Neural progenitor cell (in vitro differentiated cells): ENCODE measurements around the gene PDCD1. TPM values are rescaled to one million over a fixed set of nuclear protein-coding genes. Genes with fewer than 3 reads are reported as not detected.

Source experiments
- DNase-seq: peaks from one replicate; pipeline ENCODE4 v3.0.0-alpha.2; 2016; ENCODE audit warnings: low spot score
- H2AFZ ChIP-seq: fragments of 200-600 bp; sonication (generic); replicated peaks from 2 replicates; pipeline ENCODE4 v1.6.1; 2016; ENCODE audit warnings: antibody characterized with exemption
- H3F3A ChIP-seq: fragments of 200-600 bp; sonication (generic); 2 replicates; pipeline ENCODE4 v1.6.1; 2016; ENCODE audit warnings: antibody characterized with exemption, low read depth
- H3K27ac ChIP-seq: fragments of 200-600 bp; sonication (generic); 2 replicates; pipeline ENCODE4 v1.5.1; 2016; ENCODE audit warnings: mild to moderate bottlenecking
- H3K27me3 ChIP-seq: fragments of 200-600 bp; sonication (generic); 2 replicates; pipeline ENCODE4 v1.6.1; 2016; ENCODE audit warnings: mild to moderate bottlenecking, moderate library complexity
- H3K36me3 ChIP-seq: fragments of 200-600 bp; sonication (generic); 2 replicates; pipeline ENCODE4 v1.5.1; 2016
- H3K4me1 ChIP-seq: fragments of 200-600 bp; sonication (generic); 2 replicates; pipeline ENCODE4 v1.6.1; 2016; ENCODE audit warnings: mixed run types
- H3K4me2 ChIP-seq: fragments of 200-600 bp; sonication (generic); 2 replicates; pipeline ENCODE4 v1.6.1; 2016
- H3K4me3 ChIP-seq: fragments of 200-600 bp; sonication (generic); 2 replicates; pipeline ENCODE4 v1.5.1; 2016
- H3K79me2 ChIP-seq: fragments of 200-600 bp; sonication (generic); 2 replicates; pipeline ENCODE4 v1.6.1; 2016; ENCODE audit warnings: low read depth
- H3K9ac ChIP-seq: fragments of 200-600 bp; sonication (generic); 2 replicates; pipeline ENCODE4 v1.6.1; 2016
- H3K9me3 ChIP-seq: fragments of 200-600 bp; sonication (generic); 2 replicates; pipeline ENCODE4 v1.5.1; 2016; ENCODE audit warnings: low read depth
- H4K20me1 ChIP-seq: fragments of 200-600 bp; sonication (generic); 2 replicates; pipeline ENCODE4 v1.6.1; 2016; ENCODE audit warnings: low read depth
- H3K27ac Mint-ChIP-seq: 3 replicates; pipeline ENCODE4 v1.8.0; 2021; ENCODE audit warnings: mixed read lengths
- H3K27me3 Mint-ChIP-seq: 2 replicates; pipeline ENCODE4 v1.8.0; 2022; ENCODE audit warnings: low read depth, mild to moderate bottlenecking, inconsistent platforms, moderate library complexity, mixed read lengths; ENCODE audit not compliant: insufficient read depth
- H3K36me3 Mint-ChIP-seq: 3 replicates; pipeline ENCODE4 v1.8.0; 2021; ENCODE audit warnings: mixed read lengths
- H3K4me1 Mint-ChIP-seq: 3 replicates; pipeline ENCODE4 v1.8.0; 2021; ENCODE audit warnings: mixed read lengths
- H3K4me3 Mint-ChIP-seq: 3 replicates; pipeline ENCODE4 v1.8.0; 2021; ENCODE audit warnings: mild to moderate bottlenecking, moderate library complexity, mixed read lengths
- H3K9me3 Mint-ChIP-seq: 3 replicates; pipeline ENCODE4 v1.8.0; 2020; ENCODE audit warnings: mixed read lengths
- EZH2 ChIP-seq: fragments of 200-600 bp; sonication (generic); IDR thresholded peaks from 2 replicates; pipeline ENCODE4 v1.6.1; 2017; ENCODE audit warnings: antibody characterized with exemption, mild to moderate bottlenecking, moderate library complexity
- EZH2phosphoT487 ChIP-seq: fragments of 200-600 bp; sonication (generic); IDR thresholded peaks from 2 replicates; pipeline ENCODE4 v1.6.1; 2017; ENCODE audit warnings: antibody characterized with exemption
- total RNA-seq: library from RNA; depleted of rRNA; stranded (reverse); fragments of >200 nt; gene quantifications from 2 replicates; pipeline ENCODE4 v1.2.3, GENCODE V29; 2015; ENCODE audit warnings: low replicate concordance
- TF ChIP-seq, protein P1 (sequence below): fragments of 200-600 bp; sonication (generic); IDR thresholded peaks from 2 replicates; pipeline ENCODE4 v1.5.1; 2017; ENCODE audit warnings: antibody characterized with exemption, mild to moderate bottlenecking

The PDCD1 gene
- total RNA-seq, 1 donor from 2014 or later: not detected

- H3K27ac Mint-ChIP-seq: no peak overlapping the region
- Histone ChIP-seq H3K4me2 (no peak overlapping the region), H3F3A (peaks cover 16% of the 10 kb centered on the region), H3K4me1 (no peaks in the 10 kb centered on the region), H4K20me1 (peaks cover 12% of the 10 kb centered on the region), H3K27me3 (no peaks in the 10 kb centered on the region), H3K4me3 (no peak overlapping the region), H3K79me2 (no peaks in the 10 kb centered on the region), H3K36me3 (no peaks in the 10 kb centered on the region), H2AFZ (no peak overlapping the region), H3K27ac (no peak overlapping the region), H3K9ac (no peak overlapping the region), H3K9me3 (no peaks in the 10 kb centered on the region)
- no peaks in the 10 kb centered on the region for H3K36me3 Mint-ChIP-seq
- DNase-seq: no peak
- TF ChIP-seq, protein P1, sequence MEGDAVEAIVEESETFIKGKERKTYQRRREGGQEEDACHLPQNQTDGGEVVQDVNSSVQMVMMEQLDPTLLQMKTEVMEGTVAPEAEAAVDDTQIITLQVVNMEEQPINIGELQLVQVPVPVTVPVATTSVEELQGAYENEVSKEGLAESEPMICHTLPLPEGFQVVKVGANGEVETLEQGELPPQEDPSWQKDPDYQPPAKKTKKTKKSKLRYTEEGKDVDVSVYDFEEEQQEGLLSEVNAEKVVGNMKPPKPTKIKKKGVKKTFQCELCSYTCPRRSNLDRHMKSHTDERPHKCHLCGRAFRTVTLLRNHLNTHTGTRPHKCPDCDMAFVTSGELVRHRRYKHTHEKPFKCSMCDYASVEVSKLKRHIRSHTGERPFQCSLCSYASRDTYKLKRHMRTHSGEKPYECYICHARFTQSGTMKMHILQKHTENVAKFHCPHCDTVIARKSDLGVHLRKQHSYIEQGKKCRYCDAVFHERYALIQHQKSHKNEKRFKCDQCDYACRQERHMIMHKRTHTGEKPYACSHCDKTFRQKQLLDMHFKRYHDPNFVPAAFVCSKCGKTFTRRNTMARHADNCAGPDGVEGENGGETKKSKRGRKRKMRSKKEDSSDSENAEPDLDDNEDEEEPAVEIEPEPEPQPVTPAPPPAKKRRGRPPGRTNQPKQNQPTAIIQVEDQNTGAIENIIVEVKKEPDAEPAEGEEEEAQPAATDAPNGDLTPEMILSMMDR: no peak
- TF ChIP-seq EZH2phosphoT487: no peak
- TF ChIP-seq EZH2: no peak
- H3K4me1 Mint-ChIP-seq: peaks cover 27% of the 10 kb centered on the region
- peaks cover 9% of the 10 kb centered on the region for H3K9me3 Mint-ChIP-seq
- peaks cover 9% of the 10 kb centered on the region for H3K27me3 Mint-ChIP-seq
- no peak overlapping the region for H3K4me3 Mint-ChIP-seq
Observed at GRCh38 chr2:241870081-241870541, 11.4 kb upstream of the PDCD1 start.

GRCh38 chr2:241869087-241869961, 10.6 kb upstream of the PDCD1 start, which contains the start of gene RTP5:
TSS of gene RTP5 (plus strand) at chr2:241869729. CDS start at chr2:241869757, 28 bp downstream.
- H3K27ac ChIP-seq: no peak within 1 kb of the TSS
- no peaks in the 10 kb centered on the region for H3K79me2 ChIP-seq
- peaks cover 12% of the 10 kb centered on the region for H4K20me1 ChIP-seq
- no peaks in the 10 kb centered on the region for H3K27me3 ChIP-seq
- no peak within 1 kb of the TSS for H3K9ac ChIP-seq
- H3K36me3 ChIP-seq: no peaks in the 10 kb centered on the region
- H3K36me3 Mint-ChIP-seq: no peaks in the 10 kb centered on the region
- H3K9me3 Mint-ChIP-seq: peaks cover 11% of the 10 kb centered on the region
- no peak within 1 kb of the TSS for H3K4me3 ChIP-seq
- H3K4me2 ChIP-seq: no peak within 1 kb of the TSS
- peaks cover 24% of the 10 kb centered on the region for H3F3A ChIP-seq
- TF ChIP-seq EZH2phosphoT487 (no peak), EZH2 (no peak)
- TF ChIP-seq, protein P1: no peak
- no peaks in the 10 kb centered on the region for H3K4me1 ChIP-seq
- no peak within 1 kb of the TSS for H3K27ac Mint-ChIP-seq
- no peak within 1 kb of the TSS for H2AFZ ChIP-seq
- H3K4me3 Mint-ChIP-seq: no peak within 1 kb of the TSS
- H3K27me3 Mint-ChIP-seq: peaks cover 16% of the 10 kb centered on the region
- H3K4me1 Mint-ChIP-seq: peaks cover 33% of the 10 kb centered on the region
- H3K9me3 ChIP-seq: no peaks in the 10 kb centered on the region
- DNase-seq: no peak

DNA sequence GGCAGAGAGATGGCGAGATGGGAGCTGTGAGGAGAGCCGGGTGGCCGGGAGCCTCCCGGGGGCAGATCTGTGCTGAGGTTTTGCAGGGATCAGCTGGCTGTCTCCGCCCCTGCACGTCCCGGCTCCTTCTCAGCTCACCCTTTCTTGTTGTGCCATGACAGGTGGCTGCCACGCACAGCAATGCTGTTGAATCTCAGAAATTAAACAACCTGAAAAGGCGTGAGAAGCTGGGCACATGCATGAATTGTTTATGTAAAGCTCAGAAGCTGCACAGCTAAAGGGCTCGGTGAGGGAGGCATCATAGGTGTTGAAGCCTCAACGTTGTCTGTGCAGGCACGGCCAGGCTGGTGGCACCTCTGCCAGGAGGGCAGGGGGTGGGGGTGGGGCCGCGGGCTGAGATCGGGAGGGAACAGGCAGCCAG, 10.0 kb upstream of the PDCD1 start:
- H3F3A ChIP-seq: peaks cover 29% of the 10 kb centered on the region
- H3K79me2 ChIP-seq: no peaks in the 10 kb centered on the region
- H3K4me1 ChIP-seq: no peaks in the 10 kb centered on the region
- Mint-ChIP-seq H3K27ac (no peak overlapping the region), H3K9me3 (peaks cover 7% of the 10 kb centered on the region), H3K27me3 (peaks cover 20% of the 10 kb centered on the region), H3K4me1 (peaks cover 35% of the 10 kb centered on the region), H3K36me3 (no peaks in the 10 kb centered on the region), H3K4me3 (no peak overlapping the region)
- no peak overlapping the region for H3K4me2 ChIP-seq
- no peaks in the 10 kb centered on the region for H3K36me3 ChIP-seq
- no peak overlapping the region for H3K9ac ChIP-seq
- TF ChIP-seq, protein P1: no peak
- TF ChIP-seq EZH2phosphoT487 (no peak), EZH2 (no peak)
- H2AFZ ChIP-seq: no peak overlapping the region
- H4K20me1 ChIP-seq: peaks cover 12% of the 10 kb centered on the region
- no peak for DNase-seq
- no peaks in the 10 kb centered on the region for H3K27me3 ChIP-seq
- no peak overlapping the region for H3K4me3 ChIP-seq
- H3K9me3 ChIP-seq: no peaks in the 10 kb centered on the region
- no peak overlapping the region for H3K27ac ChIP-seq
